ENCODE measurements around the gene SURF2.
"Not testable (repeated sequence)": the region's sequence is repeated elsewhere in the genome, so short reads cannot be mapped to it uniquely, and the experiment has no call there.

The SURF2 gene

DNA sequence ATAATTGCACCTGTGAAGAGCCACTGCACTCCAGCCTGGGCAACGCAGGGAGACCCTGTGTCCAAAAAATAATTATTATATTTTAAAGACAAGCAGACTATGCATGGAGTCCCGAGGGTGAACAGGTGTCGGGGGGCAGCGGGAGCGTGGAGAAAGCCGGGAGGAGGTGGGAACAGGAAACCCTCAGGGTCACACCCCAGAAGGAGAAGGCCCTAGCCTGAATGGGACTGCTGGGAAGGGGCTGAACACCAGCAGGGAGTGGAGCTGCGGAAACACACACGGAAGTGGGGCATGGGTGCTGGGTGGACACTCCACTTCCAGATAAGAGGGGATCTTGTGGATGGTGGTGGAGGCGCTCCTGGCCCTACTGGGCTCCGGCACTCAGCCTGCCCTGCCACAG lies 33.1 kb upstream of the SURF2 start:
- TF ChIP-seq, protein P1, sequence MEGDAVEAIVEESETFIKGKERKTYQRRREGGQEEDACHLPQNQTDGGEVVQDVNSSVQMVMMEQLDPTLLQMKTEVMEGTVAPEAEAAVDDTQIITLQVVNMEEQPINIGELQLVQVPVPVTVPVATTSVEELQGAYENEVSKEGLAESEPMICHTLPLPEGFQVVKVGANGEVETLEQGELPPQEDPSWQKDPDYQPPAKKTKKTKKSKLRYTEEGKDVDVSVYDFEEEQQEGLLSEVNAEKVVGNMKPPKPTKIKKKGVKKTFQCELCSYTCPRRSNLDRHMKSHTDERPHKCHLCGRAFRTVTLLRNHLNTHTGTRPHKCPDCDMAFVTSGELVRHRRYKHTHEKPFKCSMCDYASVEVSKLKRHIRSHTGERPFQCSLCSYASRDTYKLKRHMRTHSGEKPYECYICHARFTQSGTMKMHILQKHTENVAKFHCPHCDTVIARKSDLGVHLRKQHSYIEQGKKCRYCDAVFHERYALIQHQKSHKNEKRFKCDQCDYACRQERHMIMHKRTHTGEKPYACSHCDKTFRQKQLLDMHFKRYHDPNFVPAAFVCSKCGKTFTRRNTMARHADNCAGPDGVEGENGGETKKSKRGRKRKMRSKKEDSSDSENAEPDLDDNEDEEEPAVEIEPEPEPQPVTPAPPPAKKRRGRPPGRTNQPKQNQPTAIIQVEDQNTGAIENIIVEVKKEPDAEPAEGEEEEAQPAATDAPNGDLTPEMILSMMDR (conservative IDR thresholded peaks at IDR 0.05), result no peak
- no peak overlapping the region for H3K27ac ChIP-seq

DNA sequence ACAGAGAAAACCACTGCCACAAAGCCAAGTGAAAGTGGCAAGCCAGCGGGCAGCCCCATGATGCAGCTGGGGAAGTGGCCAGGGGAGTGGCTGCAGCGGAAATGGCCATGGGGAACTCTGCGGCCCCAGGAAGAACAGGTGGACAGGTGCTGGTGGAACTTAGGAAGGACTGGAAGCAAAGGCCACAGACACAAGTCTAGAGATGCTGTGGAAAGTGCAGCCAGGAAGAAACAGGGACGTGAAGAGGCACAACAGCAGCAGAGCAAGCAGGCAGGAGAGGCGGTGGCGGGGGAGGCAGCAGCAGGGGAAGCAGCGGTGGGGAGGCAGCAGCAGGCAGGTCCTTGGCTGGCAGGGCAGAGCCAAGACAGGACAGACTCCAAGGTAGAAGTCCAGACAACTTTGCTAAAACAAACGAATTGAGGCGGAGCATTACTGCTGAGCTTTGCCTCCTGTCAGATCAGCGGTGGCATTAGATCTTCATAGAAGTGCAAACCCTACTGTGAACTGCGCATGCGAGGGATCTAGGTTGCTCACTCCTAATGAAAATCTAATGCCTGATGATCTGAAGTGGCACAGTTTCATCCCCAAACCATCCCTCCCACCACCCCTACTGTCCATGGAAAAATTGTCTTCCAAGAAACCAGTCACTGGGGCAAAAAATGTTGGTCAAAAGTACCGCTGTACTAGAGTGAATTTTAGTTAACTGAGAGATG lies 32.2 kb upstream of the SURF2 start:
- H3K27ac ChIP-seq, result no peak overlapping the region
- TF ChIP-seq, protein P1 (conservative IDR thresholded peaks at IDR 0.05), result no peak

DNA sequence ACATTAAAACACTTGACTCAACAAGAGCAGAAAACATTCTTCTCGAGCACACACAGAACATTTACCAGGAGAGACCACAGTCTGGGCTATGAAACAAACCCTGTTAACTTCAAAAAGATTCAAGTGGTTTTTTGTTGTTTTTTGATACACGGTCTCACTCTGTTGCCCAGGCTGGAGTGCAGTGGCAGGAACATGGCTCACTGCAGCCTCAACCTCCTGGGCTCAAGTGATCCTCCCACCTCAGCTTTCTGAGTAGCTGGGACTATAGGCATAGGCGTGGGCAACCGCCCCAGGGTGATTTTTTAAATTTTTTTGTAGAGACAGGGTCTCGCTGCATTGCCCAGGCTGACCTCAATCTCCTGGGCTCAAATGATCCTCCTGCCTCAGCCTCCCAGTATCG lies 29.3 kb upstream of the SURF2 start:
- not testable (repeated sequence) for H3K27ac ChIP-seq

DNA sequence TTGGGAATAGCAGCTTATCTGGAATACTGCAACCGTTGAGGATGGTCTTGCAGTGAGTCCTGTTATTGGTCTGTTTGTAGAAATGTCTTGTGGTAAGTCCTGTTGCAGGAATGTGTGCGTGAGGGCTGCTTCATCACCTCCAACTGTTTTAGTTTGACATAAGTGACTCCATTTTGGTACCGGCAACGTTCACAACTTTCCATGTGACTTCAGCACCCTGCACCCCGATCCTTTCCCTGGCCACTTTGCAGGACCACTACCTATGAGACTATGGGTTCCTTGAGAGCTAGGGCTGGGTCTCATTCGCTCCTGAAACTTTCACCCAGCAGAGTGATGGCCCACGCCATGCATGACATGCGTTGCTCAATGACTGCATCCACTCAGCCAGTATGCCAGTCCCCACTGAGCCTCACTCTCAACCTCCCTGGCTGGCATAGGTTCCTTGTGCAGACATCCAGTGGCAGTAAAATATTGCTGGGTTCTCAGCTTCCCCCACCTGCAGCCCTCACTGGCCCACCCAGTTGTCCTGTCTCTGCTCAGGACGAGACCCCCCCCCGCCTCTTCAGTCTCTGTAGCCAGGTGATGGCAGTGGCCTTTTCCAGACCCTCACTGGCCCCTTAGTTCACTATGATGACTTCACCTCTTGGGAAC lies 28.4 kb upstream of the SURF2 start:
- TF ChIP-seq, protein P1 (conservative IDR thresholded peaks at IDR 0.05), result no peak
- H3K27ac ChIP-seq, result no peak overlapping the region

DNA sequence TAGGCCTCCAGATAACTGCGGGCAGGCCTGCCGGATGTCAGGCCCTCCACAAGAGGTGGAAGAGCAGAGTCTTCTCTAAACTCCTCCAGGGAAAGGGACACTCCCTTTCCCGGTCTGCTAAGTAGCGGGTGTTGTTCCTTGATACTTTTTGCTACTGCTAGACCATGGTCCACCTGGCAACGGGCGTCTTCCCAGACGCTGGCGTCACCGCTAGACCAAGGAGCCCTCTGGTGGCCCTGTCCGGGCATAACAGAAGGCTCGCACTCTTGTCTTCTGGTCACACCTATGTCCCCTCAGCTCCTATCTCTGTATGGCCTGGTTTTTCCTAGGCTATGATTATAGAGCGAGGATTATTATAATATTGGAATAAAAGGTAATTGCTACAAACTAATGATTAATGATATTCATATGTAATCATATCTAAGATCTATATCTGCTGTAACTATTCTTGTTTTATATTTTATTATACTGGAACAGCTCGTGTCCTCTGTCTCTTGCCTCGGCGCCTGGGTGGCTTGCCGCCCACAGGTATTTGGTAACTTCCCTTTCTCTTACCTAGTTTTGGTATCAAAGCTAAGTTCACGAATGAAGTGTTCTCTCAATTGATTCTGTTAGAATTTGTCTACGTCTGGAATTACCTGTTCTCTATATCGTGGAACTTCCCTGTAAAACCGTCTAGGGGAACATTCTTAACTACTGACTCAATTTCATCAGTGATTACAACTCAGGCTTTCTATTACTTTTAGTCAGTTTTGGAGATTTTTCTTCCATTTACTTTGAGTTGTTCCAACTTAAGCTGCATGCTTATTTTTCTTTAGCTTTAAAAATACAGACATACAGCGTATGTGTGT lies 26.8 kb upstream of the SURF2 start:
- not testable (repeated sequence) for H3K27ac ChIP-seq
- TF ChIP-seq, protein P1 (conservative IDR thresholded peaks at IDR 0.05), result peak; percentile 89

DNA sequence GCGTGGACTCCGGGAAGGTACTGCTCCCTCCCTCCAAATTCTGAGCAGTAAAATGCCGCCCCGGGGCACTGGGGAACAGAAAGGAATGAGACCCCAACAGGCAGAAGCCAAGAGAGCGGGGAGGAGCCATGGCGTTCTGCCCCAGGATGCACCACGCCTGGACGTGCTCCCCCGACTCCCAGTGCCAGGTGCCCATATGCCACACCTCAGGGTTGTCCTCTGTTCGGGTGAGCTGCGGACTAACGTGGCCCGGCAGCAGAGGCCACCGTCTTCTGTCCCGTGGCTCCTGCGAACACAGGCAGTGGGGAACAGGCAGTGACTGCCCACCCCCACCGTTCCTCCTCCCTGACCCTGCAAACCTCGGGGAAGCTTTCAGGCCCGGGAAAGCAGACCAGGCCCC lies 25.1 kb upstream of the SURF2 start:
- TF ChIP-seq, protein P1 (conservative IDR thresholded peaks at IDR 0.05), result no peak
- H3K27ac ChIP-seq, result no peak overlapping the region

DNA sequence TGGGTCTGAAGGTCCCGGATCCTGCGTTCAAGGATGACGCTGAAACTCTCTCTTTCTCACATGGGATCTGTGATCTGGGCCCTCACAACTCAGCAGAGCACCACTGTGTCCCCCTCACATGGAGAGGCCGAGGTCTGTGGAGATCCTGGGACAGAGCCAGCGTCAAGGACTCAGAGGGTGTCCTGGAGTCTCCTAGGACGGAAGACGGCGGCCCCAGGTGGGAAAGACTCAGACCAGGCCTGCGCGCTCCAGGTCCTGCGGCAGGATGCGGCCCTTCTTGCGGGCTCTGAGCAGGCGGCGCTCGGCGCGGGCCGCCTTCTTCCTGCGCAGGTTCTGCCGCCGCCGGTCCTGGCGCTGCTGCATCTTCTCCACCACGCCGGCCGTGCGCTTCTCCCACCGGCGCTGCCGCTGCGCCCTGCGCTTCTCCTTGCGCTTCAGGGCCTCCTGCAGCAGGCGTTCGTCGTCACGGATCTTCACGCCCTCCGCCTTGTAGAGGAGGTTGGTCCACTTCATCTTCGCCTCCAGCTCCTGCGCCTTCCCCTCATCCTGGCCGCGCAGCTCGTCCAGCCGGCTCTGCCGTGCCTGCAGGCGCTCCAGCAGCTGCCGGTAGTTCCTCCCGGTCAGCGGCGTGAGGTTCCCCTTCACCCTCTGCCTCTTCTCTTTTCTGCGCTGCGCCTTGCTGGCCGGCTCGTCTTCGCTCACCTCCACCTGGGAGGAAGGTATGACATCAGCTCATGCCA lies 24.5 kb upstream of the SURF2 start:
- TF ChIP-seq, protein P1 (conservative IDR thresholded peaks at IDR 0.05), result no peak
- H3K27ac ChIP-seq, result no peak overlapping the region

Measured in VCaP (cell line).